ENCODE measurements around the gene EVPLL. TPM values are rescaled to one million over a fixed set of nuclear protein-coding genes. Genes with fewer than 3 reads are reported as not detected.
"Not testable (repeated sequence)": the region's sequence is repeated elsewhere in the genome, so short reads cannot be mapped to it uniquely, and the experiment has no call there.

The EVPLL gene
- total RNA-seq: not detected in 2 replicates

DNA sequence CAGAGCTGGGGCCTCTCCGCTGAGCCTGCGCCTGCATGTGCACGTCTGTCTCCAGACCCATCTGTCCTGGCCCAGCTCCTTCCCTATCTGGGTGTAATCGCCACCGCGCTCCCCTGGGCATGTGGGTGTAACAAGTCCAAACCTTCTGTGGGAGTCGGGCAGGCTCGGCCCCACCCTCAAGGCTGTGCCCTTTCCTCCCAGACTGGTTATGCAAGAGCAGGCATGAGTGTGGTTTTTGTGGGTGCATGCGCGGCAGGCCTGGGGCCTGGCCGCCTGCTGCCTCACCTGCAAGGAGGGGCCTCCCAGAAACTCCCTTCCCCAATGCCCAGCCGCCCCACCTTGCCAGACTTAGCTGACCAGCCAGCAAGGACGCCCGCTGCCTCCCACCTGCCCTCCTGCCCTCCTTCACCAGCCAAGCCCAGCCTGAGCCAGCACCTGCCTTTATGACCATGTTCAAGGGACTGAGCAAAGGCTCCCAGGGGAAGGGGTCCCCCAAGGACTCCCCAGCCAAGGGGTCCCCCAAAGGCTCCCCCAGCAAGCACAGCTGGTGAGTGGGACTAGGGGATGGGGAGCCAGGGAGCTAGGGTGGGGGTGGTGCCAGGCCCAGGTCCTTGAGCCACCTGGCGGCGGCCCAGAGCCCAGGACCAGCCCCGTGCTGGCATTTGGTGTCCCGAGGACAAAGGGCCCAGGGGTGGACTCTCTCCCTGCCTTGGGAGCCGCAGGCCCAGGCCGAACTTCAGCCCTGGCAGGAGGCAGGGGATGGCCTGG lies at the start of gene EVPLL:
Gene EVPLL (plus strand): TSS at position 342 of the 768 bp plus-strand sequence. CDS start 3,160 bp downstream, outside the sequence.
- no peak for DNase-seq

DNA sequence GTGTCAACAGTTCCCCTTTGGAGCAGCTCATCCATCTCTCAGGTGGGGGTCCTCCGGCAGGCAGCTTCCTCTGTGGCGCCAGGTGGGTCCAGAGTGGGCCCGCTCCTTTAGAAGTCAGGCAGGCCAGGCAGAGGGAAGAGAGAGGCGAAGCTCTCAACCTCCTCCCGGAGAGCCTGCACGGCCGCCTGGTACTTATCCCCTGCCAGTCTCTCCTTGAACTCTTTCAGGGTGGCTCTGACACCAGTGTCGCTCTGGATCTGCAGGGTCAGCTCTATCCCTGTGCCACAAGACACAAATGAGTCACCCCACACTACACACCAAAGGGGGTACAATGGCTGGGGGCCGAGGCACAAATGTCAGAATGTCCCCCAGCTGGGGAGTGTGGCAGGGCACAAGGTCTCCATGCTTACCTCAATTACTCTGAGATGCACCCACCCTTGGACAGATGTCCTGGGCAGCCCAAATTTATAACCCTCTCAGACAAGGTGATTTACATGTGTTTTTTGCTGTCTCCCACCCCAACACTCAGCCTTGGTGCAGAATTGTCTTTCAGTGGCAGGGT lies 48.9 kb upstream of the EVPLL start:
- DNase-seq: no peak

DNA sequence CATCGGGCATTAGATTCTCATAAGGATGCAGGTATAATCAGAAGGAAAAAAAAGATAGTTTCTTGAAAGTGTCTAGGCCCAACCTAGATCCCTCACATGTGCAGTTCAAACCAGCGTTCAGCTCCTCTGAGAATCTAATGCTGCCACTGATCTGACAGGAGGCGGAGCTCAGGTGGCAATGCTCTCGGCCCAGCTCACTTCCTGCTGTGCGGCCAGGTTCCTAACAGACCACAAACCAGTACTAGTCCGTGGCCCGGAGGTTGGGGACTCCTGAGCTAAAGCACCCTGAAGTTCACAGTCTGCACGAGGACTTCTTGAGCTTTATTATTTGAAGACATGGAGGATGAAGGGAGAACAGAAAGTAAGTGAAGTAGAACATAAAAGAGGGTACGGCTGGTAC lies 45.7 kb upstream of the EVPLL start:
- DNase-seq: no peak

DNA sequence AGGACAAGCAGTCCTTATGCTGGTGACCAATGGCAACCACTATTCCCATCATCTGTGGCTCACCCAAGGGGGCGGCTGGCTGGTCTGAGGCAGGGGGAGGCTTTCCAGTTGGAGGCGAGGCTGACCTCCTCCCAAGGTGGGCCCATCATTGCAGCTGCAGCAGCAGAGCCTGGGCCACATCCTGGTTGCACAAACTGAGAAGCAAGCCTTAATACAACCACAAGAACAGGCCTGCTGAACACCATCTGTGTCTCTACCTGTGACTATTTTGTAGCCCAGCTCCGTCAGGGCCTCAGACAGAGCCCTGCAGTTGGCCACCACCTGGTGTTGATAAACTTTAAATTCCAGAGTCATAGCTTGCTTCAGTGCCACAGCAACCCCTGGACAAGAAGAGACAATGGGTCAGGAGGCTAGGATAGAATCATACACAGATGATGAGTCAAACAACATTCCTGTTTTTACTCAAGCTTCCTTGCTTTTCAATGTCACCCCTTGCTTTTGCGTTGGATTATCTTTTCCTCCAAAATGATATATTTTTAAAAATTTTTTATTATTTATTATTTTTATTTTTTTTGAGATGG lies 44.6 kb upstream of the EVPLL start:
- no peak for DNase-seq

DNA sequence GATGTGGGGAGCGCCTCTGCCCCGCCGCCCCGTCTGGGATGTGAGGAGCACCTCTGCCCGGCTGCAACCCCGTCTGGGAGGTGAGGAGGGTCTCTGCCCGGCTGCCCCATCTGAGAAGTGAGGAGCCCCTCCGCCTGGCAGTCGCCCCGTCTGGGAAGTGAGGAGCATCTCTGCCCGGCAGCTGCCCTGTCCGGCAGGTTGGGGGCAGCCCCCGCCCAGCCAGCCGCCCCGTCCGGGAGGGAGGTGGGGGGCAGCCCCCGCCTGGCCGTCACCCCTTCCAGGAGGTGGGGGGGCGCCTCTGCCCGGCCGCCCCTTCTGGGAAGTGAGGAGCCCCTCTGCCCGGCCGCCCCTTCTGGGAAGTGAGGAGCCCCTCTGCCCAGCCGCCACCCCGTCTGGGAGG lies 39.4 kb upstream of the EVPLL start:
- DNase-seq: not testable (repeated sequence)

DNA sequence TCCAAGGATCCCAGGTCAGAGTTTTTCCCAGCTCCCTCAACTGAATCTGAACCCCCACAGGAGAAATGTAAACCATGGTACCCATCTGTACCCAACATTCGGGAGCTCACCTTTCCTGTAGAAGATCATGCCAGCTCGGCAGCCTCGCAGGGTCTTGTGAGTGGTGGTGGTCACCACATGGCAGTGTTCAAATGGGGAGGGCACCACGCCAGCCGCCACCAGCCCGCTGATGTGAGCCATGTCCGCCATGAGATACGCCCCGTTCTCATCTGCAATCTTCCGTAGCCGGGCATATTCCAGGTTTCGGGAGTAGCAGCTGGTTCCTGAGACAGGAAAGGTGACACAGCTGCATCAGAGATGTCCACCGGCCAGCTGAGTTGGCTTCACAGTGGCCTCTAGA lies 37.6 kb upstream of the EVPLL start:
- DNase-seq: no peak

DNA sequence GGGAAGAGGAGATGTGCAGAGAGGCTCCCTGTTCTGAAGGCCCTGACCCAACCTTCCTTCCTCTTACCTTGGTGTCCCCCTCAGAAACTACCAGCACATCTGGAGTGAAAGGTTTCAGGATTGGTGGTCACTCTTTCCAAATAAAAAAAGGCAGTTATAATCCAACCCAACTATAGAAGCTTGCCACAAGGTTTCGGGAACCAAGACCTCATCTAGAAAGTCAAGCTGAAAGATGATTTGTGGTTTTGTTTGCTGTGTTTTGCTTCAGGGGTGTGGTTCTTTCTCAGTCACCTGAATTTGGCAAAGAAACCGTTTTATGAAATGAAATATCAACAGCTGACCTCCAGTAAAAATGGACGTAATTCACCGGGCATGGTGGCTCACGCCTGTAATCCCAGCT lies 33.6 kb upstream of the EVPLL start:
- DNase-seq: no peak

DNA sequence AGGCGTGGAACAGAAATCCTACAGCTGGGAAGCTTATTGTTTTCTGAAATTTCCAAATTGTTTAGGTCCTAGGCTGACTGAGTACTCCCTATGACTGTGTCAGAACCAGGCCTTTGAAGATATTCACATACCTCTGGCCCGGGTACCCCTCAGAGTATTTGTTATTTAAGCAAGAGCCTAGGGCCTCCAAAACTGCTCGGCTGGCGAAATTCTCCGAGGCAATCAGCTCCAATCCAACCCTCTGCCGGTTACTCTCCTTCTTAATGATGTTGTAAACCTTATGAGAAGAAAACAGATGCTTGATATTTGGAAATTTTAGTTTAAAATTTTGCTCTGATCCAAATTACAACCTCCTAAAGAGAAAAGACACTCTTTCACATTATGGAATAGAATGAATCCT lies 24.0 kb upstream of the EVPLL start:
- no peak for DNase-seq

DNA sequence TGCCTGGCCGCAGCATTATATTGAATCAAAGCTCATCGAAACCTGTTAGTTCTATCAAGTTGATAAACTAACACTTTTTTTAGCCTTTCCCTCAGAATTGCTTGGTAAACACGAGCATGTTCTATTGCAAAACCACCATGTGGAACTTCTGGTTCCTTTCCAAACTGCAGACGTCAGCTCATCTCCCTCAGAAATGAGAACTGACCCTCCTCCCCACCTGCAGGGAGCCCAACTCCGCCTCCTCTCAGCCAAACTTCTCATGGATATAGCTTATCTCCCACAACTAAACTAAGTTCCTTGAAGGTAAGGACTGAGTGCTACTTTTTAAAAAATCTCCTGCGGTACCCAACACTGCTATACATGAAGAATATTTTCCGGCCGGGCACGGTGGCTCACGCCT lies 21.0 kb upstream of the EVPLL start:
- DNase-seq: no peak

DNA sequence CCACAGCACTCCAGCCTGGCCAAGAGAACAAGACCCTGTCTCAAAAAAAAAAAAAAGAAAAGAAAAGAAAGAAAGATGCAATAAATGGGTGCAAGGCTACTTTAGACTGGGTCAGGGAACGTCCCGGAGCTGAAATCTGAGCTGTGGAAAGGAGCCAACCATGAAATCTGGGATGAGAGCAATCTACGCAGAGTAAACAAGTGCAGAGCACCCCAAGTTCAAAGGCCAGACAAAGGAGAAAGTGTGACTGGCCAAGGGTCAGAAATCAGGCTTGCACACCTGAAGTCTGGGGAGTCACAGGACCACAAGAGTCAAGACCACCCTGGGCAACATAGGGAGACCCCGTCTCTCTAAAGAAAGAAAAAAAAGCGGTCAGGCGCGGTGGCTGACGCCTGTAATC lies 17.1 kb upstream of the EVPLL start:
- DNase-seq: no peak

DNA sequence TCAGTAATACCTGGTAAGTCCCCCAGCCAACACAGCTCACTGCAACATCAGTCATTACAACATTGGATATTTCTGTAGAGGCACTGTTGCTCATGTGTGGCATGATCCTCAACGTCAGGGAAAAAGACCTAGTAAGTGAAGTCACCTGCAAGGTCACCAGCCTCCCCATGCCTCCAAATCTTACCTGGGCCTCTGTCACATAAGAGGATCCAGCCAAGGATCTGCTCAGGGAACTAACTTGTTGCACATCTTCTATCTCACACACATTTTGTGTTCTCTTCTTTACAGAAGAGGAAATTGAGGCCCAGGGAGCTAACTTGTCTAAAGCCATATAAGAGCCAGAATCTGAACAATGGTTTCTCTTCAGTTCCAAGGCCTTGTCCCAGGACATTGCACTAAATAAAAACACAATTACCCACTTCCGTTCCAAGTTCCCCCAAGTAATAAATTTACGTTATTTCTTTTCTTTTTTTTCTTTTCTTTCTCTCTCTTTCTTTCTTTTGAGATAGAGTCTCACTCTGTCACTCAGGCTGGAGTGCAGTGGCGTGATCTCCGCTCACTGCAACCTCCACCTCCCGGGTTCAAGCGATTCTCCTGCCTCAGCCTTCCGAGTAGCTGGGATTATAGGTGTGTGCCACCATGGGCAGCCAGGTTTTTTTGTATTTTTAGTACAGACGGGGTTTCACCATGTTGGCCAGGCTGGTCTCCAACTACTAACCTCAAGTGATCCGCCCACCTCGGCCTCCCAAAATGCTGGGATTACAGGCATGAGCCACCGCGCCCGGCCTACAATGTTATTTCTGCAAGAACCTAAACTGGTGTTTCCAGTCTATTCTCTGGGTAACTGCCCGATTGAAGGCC lies 15.5 kb upstream of the EVPLL start:
- DNase-seq: peak; percentile 10

DNA sequence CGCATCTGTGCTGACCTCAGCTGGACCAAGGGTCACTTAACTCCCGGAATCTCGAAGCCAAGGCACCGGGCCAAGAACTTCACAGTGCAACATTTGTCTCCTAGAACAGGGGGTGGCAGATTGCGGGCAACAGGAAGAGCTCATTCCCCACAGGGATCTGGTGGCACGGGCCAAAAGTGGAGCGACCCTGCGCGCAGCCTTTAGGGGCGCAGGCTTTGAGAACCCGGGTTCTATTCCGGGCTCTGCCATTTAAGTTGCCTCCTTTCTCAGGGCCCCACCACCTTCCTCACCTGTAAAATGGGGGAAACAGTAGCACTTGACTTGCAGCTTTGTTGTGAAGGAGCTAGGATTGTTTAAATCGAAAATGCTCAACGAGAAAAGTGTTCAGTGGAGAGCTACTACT lies 14.9 kb upstream of the EVPLL start:
- peak; percentile 41 for DNase-seq

DNA sequence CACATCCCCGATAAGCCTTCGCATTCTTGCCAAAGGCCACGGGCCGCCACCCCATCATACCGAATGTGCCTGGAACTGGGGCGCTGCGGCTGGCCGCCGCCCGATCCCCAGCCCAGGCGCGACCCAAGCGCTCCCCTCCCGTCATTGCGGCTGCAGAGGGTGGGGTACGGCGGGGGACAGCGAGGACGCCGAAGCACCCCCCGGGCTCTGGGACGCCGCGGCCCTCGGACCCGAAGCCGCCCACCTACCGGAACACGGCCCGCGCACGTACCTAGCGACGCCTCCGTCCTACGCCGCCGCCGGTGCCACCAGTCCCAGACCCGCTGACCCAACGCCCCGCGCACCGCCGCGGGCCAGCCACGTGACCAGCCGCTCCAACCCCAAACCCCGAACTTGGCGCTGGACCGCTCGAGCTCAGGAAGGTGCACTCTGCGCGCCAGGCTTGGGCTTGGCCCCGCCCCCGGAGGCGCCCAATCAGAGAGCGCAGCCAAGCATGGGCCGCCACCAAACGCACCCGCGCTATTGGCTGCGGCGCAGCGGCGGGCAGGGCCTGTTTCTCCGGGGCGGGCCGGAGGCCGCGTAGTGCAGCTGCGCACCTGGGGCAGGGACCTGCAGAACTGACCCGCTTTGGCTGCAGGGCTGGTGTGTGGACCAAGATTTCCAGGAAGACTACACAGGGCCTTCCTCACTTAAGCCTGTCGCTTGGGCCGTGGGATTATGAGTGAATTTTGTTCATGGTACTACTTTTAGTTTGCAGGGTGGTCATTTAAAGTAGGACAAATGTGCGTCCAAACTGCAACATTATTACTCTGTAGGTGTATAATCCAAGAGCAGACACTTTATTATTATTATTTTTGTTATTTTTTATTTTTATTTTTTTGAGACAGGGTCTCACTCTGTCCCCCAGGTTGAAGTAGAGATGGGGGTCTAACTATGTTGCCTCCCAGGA lies 14.2 kb upstream of the EVPLL start, which contains the start of gene SHMT1:
Gene SHMT1 (minus strand): TSS at position 450 of the 949 bp plus-strand sequence. CDS start 7,569 bp downstream, outside the sequence.
- peak; percentile 91 for DNase-seq

DNA sequence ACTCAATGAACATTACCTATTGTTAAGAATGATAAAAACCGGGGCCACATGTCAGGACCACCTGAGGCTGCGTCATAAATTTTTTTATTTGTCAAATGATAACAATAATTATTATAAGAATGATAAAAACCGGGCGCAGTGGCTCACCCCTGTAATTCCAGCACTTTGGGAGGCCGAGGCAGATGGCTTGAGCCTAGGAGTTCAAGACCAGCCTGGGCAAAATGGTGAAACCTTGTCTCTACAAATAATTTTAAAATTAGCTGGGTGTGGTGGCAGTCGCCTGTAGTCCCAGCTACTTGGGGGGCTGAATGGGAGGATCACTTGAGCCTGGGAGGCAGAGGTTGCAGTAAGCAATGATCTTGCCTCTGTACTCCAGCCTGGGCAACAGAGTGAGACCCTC lies 13.4 kb upstream of the EVPLL start:
- DNase-seq: no peak

DNA sequence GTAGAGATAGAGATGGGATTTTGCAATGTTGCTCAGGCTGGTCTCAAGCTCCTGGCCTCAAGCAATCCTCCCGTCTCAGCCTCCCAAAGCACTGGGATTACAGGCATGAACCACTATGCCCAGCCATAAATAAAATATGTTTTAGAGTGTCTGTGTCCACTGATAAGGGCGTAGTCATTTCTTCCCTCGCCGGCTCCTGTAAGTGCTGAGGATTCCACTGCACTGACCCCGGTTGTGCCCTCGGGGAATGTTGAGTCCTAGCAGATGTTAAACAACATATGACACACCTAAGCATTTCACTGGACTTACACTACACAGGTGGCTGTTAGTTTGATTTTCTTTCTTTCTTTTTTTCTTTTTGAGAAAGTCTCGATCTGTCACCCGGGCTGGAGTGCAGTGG lies 8.6 kb upstream of the EVPLL start:
- no peak for DNase-seq

DNA sequence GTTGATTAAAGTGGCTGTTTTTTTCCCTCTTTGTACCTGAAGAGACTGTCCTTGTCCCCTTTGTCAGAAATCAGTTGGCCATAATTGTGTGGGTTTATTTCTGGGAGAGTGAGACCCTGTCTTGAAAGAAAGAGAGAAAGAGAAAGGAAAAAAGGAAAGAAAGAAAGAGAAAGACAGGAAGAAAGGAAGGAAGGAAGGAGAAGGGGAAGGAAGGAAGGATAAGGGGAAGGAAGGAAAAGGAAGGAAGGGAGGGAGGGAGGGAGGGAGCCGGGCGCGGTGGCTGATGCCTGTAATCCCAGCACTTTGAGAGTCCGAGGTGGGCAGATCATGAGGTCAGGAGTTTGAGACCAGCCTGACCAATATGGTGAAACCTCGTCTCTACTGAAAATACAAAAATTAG lies 6.8 kb upstream of the EVPLL start:
- no peak for DNase-seq

DNA sequence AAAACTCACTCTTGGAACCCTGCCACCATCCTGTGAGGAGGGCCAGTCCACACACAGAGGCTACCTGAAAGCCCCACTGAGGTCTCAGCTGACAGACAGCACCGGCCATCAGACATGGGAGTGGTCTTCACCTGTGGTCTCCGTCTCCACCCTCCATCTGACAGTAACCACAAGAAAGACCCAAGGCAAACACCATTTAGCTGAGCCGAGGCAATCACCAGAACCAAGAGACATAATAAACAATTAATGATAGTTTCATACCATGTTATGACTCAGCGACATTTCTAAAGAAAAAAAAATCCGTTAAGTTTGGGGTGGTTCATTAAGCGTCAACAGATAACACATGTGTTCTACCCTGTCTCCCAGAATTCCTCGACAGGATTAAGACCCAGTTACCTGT lies 6.1 kb upstream of the EVPLL start:
- no peak for DNase-seq

DNA sequence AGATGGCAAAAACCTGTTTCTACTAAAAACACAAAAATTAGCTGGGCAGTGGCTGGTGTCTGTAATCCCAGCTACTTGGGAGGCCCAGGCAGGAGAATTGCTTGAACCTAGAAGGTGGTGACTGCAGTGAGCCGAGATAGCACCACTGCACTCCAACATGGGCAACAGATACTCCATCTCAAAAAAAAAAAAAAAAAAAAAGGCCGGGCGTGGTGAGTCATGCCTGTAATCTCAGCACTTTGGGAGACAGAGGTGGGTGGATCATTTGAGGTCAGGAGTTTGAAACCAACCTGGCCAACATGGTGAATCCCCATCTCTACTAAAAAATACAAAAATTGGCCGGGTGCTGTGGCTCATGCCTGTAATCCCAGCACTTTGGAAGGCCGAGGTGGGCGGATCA lies 4.4 kb upstream of the EVPLL start:
- DNase-seq: not testable (repeated sequence)

DNA sequence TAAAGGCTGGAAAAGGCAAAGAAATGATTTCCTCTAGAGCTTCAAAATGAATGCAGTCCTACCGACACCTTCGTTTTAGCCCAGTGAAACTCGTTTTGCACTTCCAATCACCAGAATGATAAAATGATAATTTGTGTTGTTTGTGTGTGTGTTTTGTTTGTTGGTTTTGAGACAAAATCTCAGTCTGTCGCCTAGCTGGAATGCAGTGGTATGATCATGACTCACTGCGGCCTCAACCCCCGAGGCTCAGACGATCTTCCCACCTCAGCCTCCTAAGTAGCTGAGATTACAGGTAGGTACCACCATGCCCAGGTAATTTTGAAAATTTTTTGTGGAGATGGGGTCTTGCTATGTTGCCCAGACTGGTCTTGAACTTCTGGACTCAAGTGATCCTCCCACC lies 3.4 kb upstream of the EVPLL start:
- no peak for DNase-seq

DNA sequence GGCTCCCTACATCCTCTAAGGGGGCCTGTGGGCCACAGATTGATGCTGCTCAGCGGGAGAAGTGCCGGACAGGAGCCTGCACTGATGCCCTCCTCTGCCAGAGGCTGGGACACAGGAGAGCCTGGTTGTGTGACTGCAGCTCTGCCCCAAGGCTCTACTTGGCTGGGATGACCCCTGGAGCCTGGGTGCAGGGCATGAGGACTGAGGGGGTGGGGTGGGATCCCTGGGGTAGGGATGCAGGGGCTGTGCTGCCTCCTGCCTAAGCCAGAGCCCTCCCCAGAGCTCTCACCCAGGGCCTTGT lies 577 bp downstream of the EVPLL start:
- no peak for DNase-seq

DNA sequence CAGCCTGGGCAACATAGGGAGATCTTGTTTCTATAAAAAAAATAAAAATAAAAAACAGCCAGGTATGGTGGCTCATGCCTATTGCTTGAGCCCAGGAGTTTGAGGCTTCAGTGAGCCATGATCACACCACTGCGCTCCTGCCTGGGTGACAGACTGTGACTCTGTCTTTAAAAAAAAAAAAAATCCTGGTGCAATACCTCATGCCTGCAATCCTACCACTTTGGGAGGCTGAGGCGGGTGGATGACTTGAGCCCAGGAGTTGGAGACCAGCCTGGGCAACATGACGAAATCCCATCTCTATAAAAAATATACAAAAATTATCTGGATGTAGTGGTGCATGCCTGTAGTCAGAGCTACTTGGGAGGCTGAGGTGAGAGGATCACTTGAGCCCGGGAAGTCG lies 1.0 kb downstream of the EVPLL start:
- not testable (repeated sequence) for DNase-seq
